GM23338 (cell line): ENCODE results near the gene PARD3. TPM values are rescaled to one million over a fixed set of nuclear protein-coding genes. Genes with fewer than 3 reads are reported as not detected.

ENCODE experiments used
- ATAC-seq: fragments of 200-7000 bp; cut with Tn5 transposase; 3 replicates; pipeline ENCODE4 v1.9.1; 2020
- DNase-seq: peaks from one replicate; pipeline ENCODE4 v3.0.0-alpha.2; 2015; ENCODE audit warnings: low spot score
- H2AFZ ChIP-seq: fragments of 200-600 bp; sonication (generic); 2 replicates; pipeline ENCODE4 v1.8.0; 2016; ENCODE audit warnings: antibody characterized with exemption, mild to moderate bottlenecking, moderate library complexity
- H3F3A ChIP-seq: fragments of 200-600 bp; sonication (generic); replicated peaks from 2 replicates; pipeline ENCODE4 v1.8.0; 2017; ENCODE audit warnings: antibody characterized with exemption, mixed run types, low read depth
- H3K27ac ChIP-seq: fragments of 200-600 bp; sonication (generic); 2 replicates; pipeline ENCODE4 v1.6.1; 2016; ENCODE audit warnings: low read depth
- H3K27me3 ChIP-seq: fragments of 200-600 bp; sonication (generic); 2 replicates; pipeline ENCODE4 v1.8.0; 2016; ENCODE audit warnings: mild to moderate bottlenecking, mixed run types, moderate library complexity; ENCODE audit not compliant: insufficient read depth
- H3K36me3 ChIP-seq: fragments of 200-600 bp; sonication (generic); 2 replicates; pipeline ENCODE4 v1.8.0; 2016; ENCODE audit warnings: mild to moderate bottlenecking; ENCODE audit not compliant: insufficient read depth
- H3K4me1 ChIP-seq: fragments of 200-600 bp; sonication (generic); 2 replicates; pipeline ENCODE4 v1.8.0; 2016; ENCODE audit warnings: mild to moderate bottlenecking, moderate library complexity; ENCODE audit not compliant: insufficient read depth
- H3K4me2 ChIP-seq: fragments of 200-600 bp; sonication (generic); 2 replicates; pipeline ENCODE4 v1.7.1; 2017; ENCODE audit warnings: mixed run types
- H3K4me3 ChIP-seq: fragments of 200-600 bp; sonication (generic); 2 replicates; pipeline ENCODE4 v1.6.1; 2016; ENCODE audit warnings: mixed run types
- H3K79me2 ChIP-seq: fragments of 200-600 bp; sonication (generic); replicated peaks from 2 replicates; pipeline ENCODE4 v1.8.0; 2017; ENCODE audit warnings: mild to moderate bottlenecking; ENCODE audit not compliant: insufficient read depth
- H3K9me2 ChIP-seq: fragments of 200-600 bp; sonication (generic); 2 replicates; pipeline ENCODE4 v1.8.0; 2017; ENCODE audit not compliant: insufficient read depth
- H4K20me1 ChIP-seq: fragments of 200-600 bp; sonication (generic); replicated peaks from 2 replicates; pipeline ENCODE4 v1.8.0; 2017; ENCODE audit warnings: mild to moderate bottlenecking; ENCODE audit not compliant: insufficient read depth
- H3K27ac Mint-ChIP-seq: 2 replicates; pipeline ENCODE4 v1.8.0; 2020; ENCODE audit warnings: inconsistent platforms, mild to moderate bottlenecking, moderate library complexity, mixed read lengths
- H3K27me3 Mint-ChIP-seq: 3 replicates; pipeline ENCODE4 v1.8.0; 2022; ENCODE audit warnings: low read depth, mild to moderate bottlenecking, moderate library complexity, mixed read lengths, inconsistent platforms; ENCODE audit not compliant: insufficient read depth, poor library complexity
- H3K36me3 Mint-ChIP-seq: 3 replicates; pipeline ENCODE4 v1.8.0; 2021; ENCODE audit warnings: low read depth, mild to moderate bottlenecking, inconsistent platforms, moderate library complexity, mixed read lengths
- H3K4me1 Mint-ChIP-seq: 3 replicates; pipeline ENCODE4 v1.8.0; 2020; ENCODE audit warnings: mild to moderate bottlenecking, inconsistent platforms, mixed read lengths
- H3K4me3 Mint-ChIP-seq: 3 replicates; pipeline ENCODE4 v1.8.0; 2021; ENCODE audit warnings: moderate library complexity, mild to moderate bottlenecking, inconsistent platforms, mixed read lengths
- H3K9me3 Mint-ChIP-seq: 3 replicates; pipeline ENCODE4 v1.8.0; 2020; ENCODE audit warnings: moderate library complexity, mild to moderate bottlenecking, inconsistent platforms, mixed read lengths
- CREB1 ChIP-seq: fragments of 250-450 bp; sonication (Bioruptor Pico); IDR thresholded peaks from 2 replicates; pipeline ENCODE4 v1.5.0; 2020; ENCODE audit warnings: low read depth, mild to moderate bottlenecking, moderate library complexity
- EZH2 ChIP-seq: fragments of 200-600 bp; sonication (generic); IDR thresholded peaks from one replicate; pipeline ENCODE4 v1.8.0; 2017; ENCODE audit warnings: antibody characterized with exemption, mild to moderate bottlenecking, low read depth; ENCODE audit not compliant: unreplicated experiment
- POLR2AphosphoS5 ChIP-seq: IDR thresholded peaks from 2 replicates; pipeline ENCODE4 v1.6.1; 2016; ENCODE audit warnings: antibody characterized with exemption, low read depth
- ZNF114 ChIP-seq: fragments of 250-450 bp; sonication (Bioruptor Pico); IDR thresholded peaks from 2 replicates; pipeline ENCODE4 v1.5.0; 2020; ENCODE audit warnings: mild to moderate bottlenecking, moderate library complexity
- ZNF462 ChIP-seq: fragments of 250-450 bp; sonication (Bioruptor Pico); IDR thresholded peaks from 2 replicates; pipeline ENCODE4 v1.5.0; 2020; ENCODE audit warnings: mild to moderate bottlenecking, moderate library complexity
- polyA plus RNA-seq: library from polyadenylated mRNA; unstranded; fragments of >200 nt; fragmentation: Nextera tagmentation; extraction: Ambion mirVana; gene quantifications from 2 replicates; pipeline ENCODE4 v1.2.1, GENCODE V29; 2016
- total RNA-seq: library from RNA; depleted of rRNA; stranded (reverse); fragments of >200 nt; shearing (Covaris generic); gene quantifications from 2 replicates; pipeline ENCODE4 v1.2.3, GENCODE V29; 2014

Gene PARD3
- total and polyA plus RNA-seq, 2 experiments from 2014 or later: 30.2 to 51.4 TPM

- peaks cover 6% of the 10 kb centered on the region for H3K27me3 Mint-ChIP-seq
- Histone ChIP-seq H3K4me2 (no peak overlapping the region), H3K27me3 (no peaks in the 10 kb centered on the region), H3K36me3 (no peaks in the 10 kb centered on the region), H3F3A (no peaks in the 10 kb centered on the region), H3K4me1 (peaks cover 7% of the 10 kb centered on the region; the same call in 1 of the 2 replicates), H4K20me1 (no peaks in the 10 kb centered on the region), H3K27ac (no peak overlapping the region), H3K79me2 (no peaks in the 10 kb centered on the region), H3K4me3 (no peak overlapping the region), H2AFZ (no peak overlapping the region), H3K9me2 (no peaks in the 10 kb centered on the region; the same call in 1 of the 2 replicates)
- DNase-seq: no peak
- H3K4me3 Mint-ChIP-seq: no peak overlapping the region
- H3K9me3 Mint-ChIP-seq: no peaks in the 10 kb centered on the region
- H3K27ac Mint-ChIP-seq: no peak overlapping the region
- peaks cover 25% of the 10 kb centered on the region for H3K4me1 Mint-ChIP-seq
- no peak for ATAC-seq
- H3K36me3 Mint-ChIP-seq: no peaks in the 10 kb centered on the region
- TF ChIP-seq POLR2AphosphoS5: no peak
- no peak for TF ChIP-seq ZNF114
- no peak for TF ChIP-seq CREB1 (CRISPR knock-in tag)
- TF ChIP-seq ZNF462 (CRISPR knock-in tag): no peak
- no peak for TF ChIP-seq EZH2
Observed at GRCh38 chr10:34299105-34299611, 515.9 kb downstream of the PARD3 start.

- ATAC-seq (no peak), DNase-seq (no peak)
- Histone ChIP-seq H3K4me3 (no peak overlapping the region), H3K36me3 (no peaks in the 10 kb centered on the region), H3K27me3 (no peaks in the 10 kb centered on the region), H2AFZ (no peak overlapping the region), H4K20me1 (no peaks in the 10 kb centered on the region), H3K9me2 (no peaks in the 10 kb centered on the region; the same call in 1 of the 2 replicates), H3K4me2 (no peak overlapping the region), H3K27ac (no peak overlapping the region), H3F3A (no peaks in the 10 kb centered on the region), H3K4me1 (peaks cover 15% of the 10 kb centered on the region), H3K79me2 (no peaks in the 10 kb centered on the region)
- Mint-ChIP-seq H3K4me1 (peaks cover 27% of the 10 kb centered on the region), H3K4me3 (no peak overlapping the region), H3K36me3 (no peaks in the 10 kb centered on the region), H3K27me3 (peaks cover 6% of the 10 kb centered on the region), H3K27ac (no peak overlapping the region), H3K9me3 (no peaks in the 10 kb centered on the region)
- TF ChIP-seq CREB1 (CRISPR knock-in tag): no peak
- no peak for TF ChIP-seq EZH2
- no peak for TF ChIP-seq ZNF462 (CRISPR knock-in tag)
- no peak for TF ChIP-seq POLR2AphosphoS5
Observed at GRCh38 chr10:34298346-34298818, 516.7 kb downstream of the PARD3 start.
